Activated B cell treated with CpG ODN at 0.5 μM for 24 hours (primary cell): Measurements from ENCODE around the gene SLC16A14. TPM values are rescaled to one million over a fixed set of nuclear protein-coding genes. Genes with fewer than 3 reads are reported as not detected.

Experiments
- ATAC-seq: fragments of 200-7000 bp; cut with Tn5 transposase; one replicate; pipeline ENCODE4 v1.10.0; 2021; ENCODE audit warnings: low read depth, mild to moderate bottlenecking, moderate library complexity
- CTCF ChIA-PET: fragments of 350-600 bp; sonication (Branson Sonifier 250); formaldehyde crosslinking; loops from one replicate; lab custom pipeline; 2021; ENCODE audit warnings: antibody characterized with exemption; lab: Charles Lee
- POLR2A ChIA-PET: fragments of 350-600 bp; sonication (Branson Sonifier 250); formaldehyde crosslinking; loops from one replicate; lab custom pipeline; 2021; ENCODE audit warnings: antibody characterized with exemption; lab: Charles Lee
- DNase-seq: peaks from one replicate; pipeline ENCODE4 v3.0.0; 2022
- H3K27ac Mint-ChIP-seq: one replicate; pipeline ENCODE4 v1.8.0; 2020; ENCODE audit warnings: mixed read lengths
- H3K27me3 Mint-ChIP-seq: one replicate; pipeline ENCODE4 v1.8.0; 2021; ENCODE audit warnings: mixed read lengths
- H3K36me3 Mint-ChIP-seq: one replicate; pipeline ENCODE4 v1.8.0; 2021; ENCODE audit warnings: low read depth, mixed read lengths
- H3K4me1 Mint-ChIP-seq: one replicate; pipeline ENCODE4 v1.8.0; 2021; ENCODE audit warnings: mixed read lengths
- H3K4me3 Mint-ChIP-seq: one replicate; pipeline ENCODE4 v1.8.0; 2020; ENCODE audit warnings: mild to moderate bottlenecking, mixed read lengths
- H3K9me3 Mint-ChIP-seq: one replicate; pipeline ENCODE4 v1.8.0; 2020; ENCODE audit warnings: mixed read lengths
- CTCF ChIP-seq: fragments of 200-600 bp; IDR thresholded peaks from one replicate; pipeline ENCODE4 v1.8.0; 2022; ENCODE audit warnings: antibody characterized with exemption, mild to moderate bottlenecking
- intact Hi-C: fragments of 100-400 bp; cut with micrococcal nuclease; formaldehyde crosslinking; loops from one replicate; pipeline ENCODE4 v1.15.1; 2024
- total RNA-seq: library from RNA; stranded (reverse); gene quantifications from 2 replicates; pipeline ENCODE4 v1.2.3, GENCODE V29; 2022

SLC16A14 gene
- total RNA-seq, 1 donor from 2014 or later, result 3.7 TPM

- ATAC-seq (no peak), DNase-seq (no peak)
- H3K36me3 Mint-ChIP-seq, result no peaks in the 10 kb centered on the region
- H3K4me3 Mint-ChIP-seq, result no peak overlapping the region
- H3K4me1 Mint-ChIP-seq, result no peaks in the 10 kb centered on the region
- ChIA-PET CTCF (no interaction called here), POLR2A (no interaction called here)
- H3K27me3 Mint-ChIP-seq, result no peaks in the 10 kb centered on the region
- intact Hi-C loops, result no loop called here
- H3K9me3 Mint-ChIP-seq, result no peaks in the 10 kb centered on the region
- H3K27ac Mint-ChIP-seq, result no peak overlapping the region
- TF ChIP-seq CTCF, result no peak
Measured at GRCh38 chr2:230018153-230018552, 50.6 kb downstream of the SLC16A14 start.

GRCh38 chr2:230016844-230017243 is 51.9 kb downstream of the SLC16A14 start:
- no peak overlapping the region for H3K27ac Mint-ChIP-seq
- H3K4me3 Mint-ChIP-seq, result no peak overlapping the region
- H3K36me3 Mint-ChIP-seq, result no peaks in the 10 kb centered on the region
- TF ChIP-seq CTCF, result no peak
- DNase-seq (no peak), ATAC-seq (no peak)
- H3K4me1 Mint-ChIP-seq, result no peaks in the 10 kb centered on the region
- intact Hi-C loops, result no loop called here
- H3K9me3 Mint-ChIP-seq, result no peaks in the 10 kb centered on the region
- no peaks in the 10 kb centered on the region for H3K27me3 Mint-ChIP-seq
- POLR2A ChIA-PET, result no interaction called here
- CTCF ChIA-PET, result interaction anchor here (1.2 kb wide), 1 partner anchor 9 kb away, joined by 3 read pairs; no protein-coding TSS in a partner anchor

- Mint-ChIP-seq H3K9me3 (no peaks in the 10 kb centered on the region), H3K36me3 (no peaks in the 10 kb centered on the region), H3K27me3 (no peaks in the 10 kb centered on the region), H3K4me1 (peaks cover 3% of the 10 kb centered on the region), H3K4me3 (no peak overlapping the region), H3K27ac (no peak overlapping the region)
- CTCF ChIA-PET, result interaction anchor here (1.0 kb wide), 1 partner anchor 148 kb away, joined by 6 read pairs; no protein-coding TSS in a partner anchor
- intact Hi-C loops, result no loop called here
- no peak for ATAC-seq
- POLR2A ChIA-PET, result no interaction called here
- no peak for TF ChIP-seq CTCF
- DNase-seq, result no peak
Measured at GRCh38 chr2:230012267-230012884, 56.3 kb downstream of the SLC16A14 start.

GRCh38 chr2:230011617-230012016 is 57.1 kb downstream of the SLC16A14 start:
- no peaks in the 10 kb centered on the region for H3K36me3 Mint-ChIP-seq
- H3K4me1 Mint-ChIP-seq, result peaks cover 3% of the 10 kb centered on the region
- H3K4me3 Mint-ChIP-seq, result no peak overlapping the region
- no peak for ATAC-seq
- CTCF ChIA-PET, result no interaction called here
- no peak overlapping the region for H3K27ac Mint-ChIP-seq
- intact Hi-C loops, result no loop called here
- no peak for TF ChIP-seq CTCF
- no peak for DNase-seq
- no peaks in the 10 kb centered on the region for H3K9me3 Mint-ChIP-seq
- no peaks in the 10 kb centered on the region for H3K27me3 Mint-ChIP-seq
- POLR2A ChIA-PET, result interaction anchor here (0.6 kb wide), 1 partner anchor 650 kb away, joined by 10 read pairs; no protein-coding TSS in a partner anchor

- no peaks in the 10 kb centered on the region for H3K9me3 Mint-ChIP-seq
- no peaks in the 10 kb centered on the region for H3K27me3 Mint-ChIP-seq
- ATAC-seq (no peak), DNase-seq (no peak)
- H3K27ac Mint-ChIP-seq, result no peak overlapping the region
- intact Hi-C loops, result no loop called here
- no peak for TF ChIP-seq CTCF
- ChIA-PET CTCF (no interaction called here), POLR2A (no interaction called here)
- H3K4me1 Mint-ChIP-seq, result peaks cover 3% of the 10 kb centered on the region
- H3K4me3 Mint-ChIP-seq, result no peak overlapping the region
- no peaks in the 10 kb centered on the region for H3K36me3 Mint-ChIP-seq
Measured at GRCh38 chr2:230010501-230010900, 58.2 kb downstream of the SLC16A14 start.
